WTC11 (cell line): ENCODE results near the gene LRRC10. TPM values are rescaled to one million over a fixed set of nuclear protein-coding genes. Genes with fewer than 3 reads are reported as not detected.

ENCODE experiments used
- ATAC-seq: fragments of 200-7000 bp; cut with Tn5 transposase; 2 replicates; pipeline ENCODE4 v1.10.0; 2021; ENCODE audit warnings: mild to moderate bottlenecking, moderate library complexity
- CTCF ChIA-PET: fragments of 300-600 bp; sonication (Branson Sonifier 250); formaldehyde crosslinking; loops from one replicate; lab custom pipeline; 2021; ENCODE audit warnings: antibody characterized with exemption; lab: Charles Lee
- POLR2A ChIA-PET: fragments of 350-600 bp; sonication (Branson Sonifier 250); formaldehyde crosslinking; loops from one replicate; lab custom pipeline; 2021; ENCODE audit warnings: antibody characterized with exemption; lab: Charles Lee
- DNase-seq: peaks from one replicate; pipeline ENCODE4 v3.0.0; 2021; ENCODE audit warnings: low spot score
- H3K27ac Mint-ChIP-seq: 2 replicates; pipeline ENCODE4 v1.8.0; 2021; ENCODE audit warnings: mixed read lengths
- H3K27me3 Mint-ChIP-seq: 2 replicates; pipeline ENCODE4 v1.8.0; 2021; ENCODE audit warnings: low read depth, mild to moderate bottlenecking, moderate library complexity, mixed read lengths
- H3K36me3 Mint-ChIP-seq: 2 replicates; pipeline ENCODE4 v1.8.0; 2021; ENCODE audit warnings: mixed read lengths
- H3K4me1 Mint-ChIP-seq: 2 replicates; pipeline ENCODE4 v1.8.0; 2022; ENCODE audit warnings: mixed read lengths
- H3K4me3 Mint-ChIP-seq: 2 replicates; pipeline ENCODE4 v1.8.0; 2021; ENCODE audit warnings: mild to moderate bottlenecking, moderate library complexity, mixed read lengths
- H3K9me3 Mint-ChIP-seq: 2 replicates; pipeline ENCODE4 v1.8.0; 2021; ENCODE audit warnings: mixed read lengths
- ARID4B ChIP-seq: sonication (generic); formaldehyde crosslinking; IDR thresholded peaks from 2 replicates; pipeline ENCODE4 v1.8.0; 2023; ENCODE audit warnings: missing genetic modification reagents, mild to moderate bottlenecking, borderline replicate concordance
- CBFB ChIP-seq: sonication (generic); formaldehyde crosslinking; IDR thresholded peaks from 2 replicates; pipeline ENCODE4 v1.8.1; 2022; ENCODE audit warnings: mild to moderate bottlenecking, low read depth, missing genetic modification reagents
- CREB1 ChIP-seq: sonication (generic); formaldehyde crosslinking; IDR thresholded peaks from 2 replicates; pipeline ENCODE4 v1.8.0; 2023; ENCODE audit warnings: mild to moderate bottlenecking, missing genetic modification reagents
- FOXP4 ChIP-seq: sonication (generic); formaldehyde crosslinking; IDR thresholded peaks from 2 replicates; pipeline ENCODE4 v1.8.0; 2022; ENCODE audit warnings: mild to moderate bottlenecking, missing genetic modification reagents
- SMAD3 ChIP-seq: sonication (generic); formaldehyde crosslinking; IDR thresholded peaks from 2 replicates; pipeline ENCODE4 v1.8.0; 2022; ENCODE audit warnings: missing genetic modification reagents, mild to moderate bottlenecking, borderline replicate concordance
- SMAD4 ChIP-seq: sonication (generic); formaldehyde crosslinking; IDR thresholded peaks from 2 replicates; pipeline ENCODE4 v1.8.0; 2022; ENCODE audit warnings: mild to moderate bottlenecking, missing genetic modification reagents
- STAT6 ChIP-seq: sonication (generic); formaldehyde crosslinking; conservative IDR thresholded peaks from 2 replicates; pipeline ENCODE4 v1.8.1; 2023; ENCODE audit warnings: mild to moderate bottlenecking, low read depth, missing genetic modification reagents, moderate library complexity
- TP53 ChIP-seq: sonication (generic); formaldehyde crosslinking; IDR thresholded peaks from 2 replicates; pipeline ENCODE4 v1.8.1; 2023; ENCODE audit warnings: mild to moderate bottlenecking, missing genetic modification reagents
- ZNF263 ChIP-seq: sonication (generic); formaldehyde crosslinking; IDR thresholded peaks from 2 replicates; pipeline ENCODE4 v1.8.1; 2022; ENCODE audit warnings: low read depth, mild to moderate bottlenecking, moderate library complexity, missing genetic modification reagents
- ZNF671 ChIP-seq: fragments of 250-450 bp; sonication (Bioruptor Pico); IDR thresholded peaks from 2 replicates; pipeline ENCODE4 v1.8.0; 2021; ENCODE audit warnings: mild to moderate bottlenecking
- total RNA-seq: library from RNA; stranded (reverse); gene quantifications from 3 replicates; pipeline ENCODE4 v1.2.3, GENCODE V29; 2021
- TF ChIP-seq, protein P1 (sequence below): fragments of 250-450 bp; sonication (Bioruptor Pico); IDR thresholded peaks from 2 replicates; pipeline ENCODE4 v1.9.0; 2021; ENCODE audit warnings: mild to moderate bottlenecking
- TF ChIP-seq, protein P2 (sequence below): sonication (generic); formaldehyde crosslinking; IDR thresholded peaks from 2 replicates; pipeline ENCODE4 v1.8.1; 2022; ENCODE audit warnings: mild to moderate bottlenecking, moderate library complexity, missing genetic modification reagents
- TF ChIP-seq, protein P3 (sequence below): sonication (generic); formaldehyde crosslinking; IDR thresholded peaks from 2 replicates; pipeline ENCODE4 v1.8.0; 2022; ENCODE audit warnings: missing genetic modification reagents

The LRRC10 gene
- total RNA-seq, 1 experiment from 2014 or later = not detected

DNA sequence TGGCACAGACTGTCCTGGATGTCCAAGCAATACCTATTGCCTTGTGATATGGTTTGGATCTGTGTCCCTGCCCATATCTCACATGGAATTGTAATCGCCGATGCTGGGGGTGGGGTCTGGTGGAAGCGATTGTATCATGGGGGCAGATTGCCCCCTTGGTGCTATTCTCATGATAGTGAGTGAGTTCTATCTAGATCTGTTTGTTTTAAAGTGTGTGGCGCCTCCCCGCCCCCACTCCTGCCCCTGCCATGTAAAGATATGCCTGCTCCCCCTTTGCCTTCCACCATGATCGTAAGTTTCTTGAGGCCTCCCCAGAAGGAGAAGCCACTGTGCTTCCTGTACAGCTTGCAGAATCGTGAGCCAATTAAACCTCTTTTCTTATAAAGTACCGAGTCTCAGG lies 16.8 kb upstream of the LRRC10 start:
- Mint-ChIP-seq H3K4me1 (no peaks in the 10 kb centered on the region), H3K27ac (no peak overlapping the region)

GRCh38 chr12:69623970-69624369 lies 13.3 kb upstream of the LRRC10 start:
- no peak for ATAC-seq
- CTCF ChIA-PET = interaction anchor here (1.2 kb wide), 1 partner anchor 15 kb away, joined by 3 read pairs; no protein-coding TSS in a partner anchor
- H3K4me3 Mint-ChIP-seq = no peak overlapping the region
- TF ChIP-seq SMAD4 (CRISPR knock-in tag) (no peak), ZNF671 (CRISPR knock-in tag) (no peak), CREB1 (CRISPR knock-in tag) (no peak), STAT6 (CRISPR knock-in tag) (no peak), FOXP4 (CRISPR knock-in tag) (no peak), TP53 (CRISPR knock-in tag) (no peak), ZNF263 (CRISPR knock-in tag) (no peak)
- TF ChIP-seq, protein P1, sequence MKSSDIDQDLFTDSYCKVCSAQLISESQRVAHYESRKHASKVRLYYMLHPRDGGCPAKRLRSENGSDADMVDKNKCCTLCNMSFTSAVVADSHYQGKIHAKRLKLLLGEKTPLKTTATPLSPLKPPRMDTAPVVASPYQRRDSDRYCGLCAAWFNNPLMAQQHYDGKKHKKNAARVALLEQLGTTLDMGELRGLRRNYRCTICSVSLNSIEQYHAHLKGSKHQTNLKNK (CRISPR knock-in tag) = no peak
- TF ChIP-seq, protein P2, sequence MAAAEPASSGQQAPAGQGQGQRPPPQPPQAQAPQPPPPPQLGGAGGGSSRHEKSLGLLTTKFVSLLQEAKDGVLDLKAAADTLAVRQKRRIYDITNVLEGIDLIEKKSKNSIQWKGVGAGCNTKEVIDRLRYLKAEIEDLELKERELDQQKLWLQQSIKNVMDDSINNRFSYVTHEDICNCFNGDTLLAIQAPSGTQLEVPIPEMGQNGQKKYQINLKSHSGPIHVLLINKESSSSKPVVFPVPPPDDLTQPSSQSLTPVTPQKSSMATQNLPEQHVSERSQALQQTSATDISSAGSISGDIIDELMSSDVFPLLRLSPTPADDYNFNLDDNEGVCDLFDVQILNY (CRISPR knock-in tag) = no peak

More for the DNA sequence above, 16.8 kb upstream of the LRRC10 start:
- ChIA-PET POLR2A (no interaction called here), CTCF (interaction anchor here (2.7 kb wide), 1 partner anchor 11 kb away, joined by 6 read pairs; no protein-coding TSS in a partner anchor)
- DNase-seq (no peak), ATAC-seq (no peak)
- Mint-ChIP-seq H3K4me3 (no peak overlapping the region), H3K9me3 (no peaks in the 10 kb centered on the region), H3K36me3 (no peaks in the 10 kb centered on the region), H3K27me3 (no peaks in the 10 kb centered on the region; the same call in 1 of the 2 replicates)
- no peak for TF ChIP-seq SMAD3
- TF ChIP-seq ARID4B = no peak
- TF ChIP-seq, protein P3, sequence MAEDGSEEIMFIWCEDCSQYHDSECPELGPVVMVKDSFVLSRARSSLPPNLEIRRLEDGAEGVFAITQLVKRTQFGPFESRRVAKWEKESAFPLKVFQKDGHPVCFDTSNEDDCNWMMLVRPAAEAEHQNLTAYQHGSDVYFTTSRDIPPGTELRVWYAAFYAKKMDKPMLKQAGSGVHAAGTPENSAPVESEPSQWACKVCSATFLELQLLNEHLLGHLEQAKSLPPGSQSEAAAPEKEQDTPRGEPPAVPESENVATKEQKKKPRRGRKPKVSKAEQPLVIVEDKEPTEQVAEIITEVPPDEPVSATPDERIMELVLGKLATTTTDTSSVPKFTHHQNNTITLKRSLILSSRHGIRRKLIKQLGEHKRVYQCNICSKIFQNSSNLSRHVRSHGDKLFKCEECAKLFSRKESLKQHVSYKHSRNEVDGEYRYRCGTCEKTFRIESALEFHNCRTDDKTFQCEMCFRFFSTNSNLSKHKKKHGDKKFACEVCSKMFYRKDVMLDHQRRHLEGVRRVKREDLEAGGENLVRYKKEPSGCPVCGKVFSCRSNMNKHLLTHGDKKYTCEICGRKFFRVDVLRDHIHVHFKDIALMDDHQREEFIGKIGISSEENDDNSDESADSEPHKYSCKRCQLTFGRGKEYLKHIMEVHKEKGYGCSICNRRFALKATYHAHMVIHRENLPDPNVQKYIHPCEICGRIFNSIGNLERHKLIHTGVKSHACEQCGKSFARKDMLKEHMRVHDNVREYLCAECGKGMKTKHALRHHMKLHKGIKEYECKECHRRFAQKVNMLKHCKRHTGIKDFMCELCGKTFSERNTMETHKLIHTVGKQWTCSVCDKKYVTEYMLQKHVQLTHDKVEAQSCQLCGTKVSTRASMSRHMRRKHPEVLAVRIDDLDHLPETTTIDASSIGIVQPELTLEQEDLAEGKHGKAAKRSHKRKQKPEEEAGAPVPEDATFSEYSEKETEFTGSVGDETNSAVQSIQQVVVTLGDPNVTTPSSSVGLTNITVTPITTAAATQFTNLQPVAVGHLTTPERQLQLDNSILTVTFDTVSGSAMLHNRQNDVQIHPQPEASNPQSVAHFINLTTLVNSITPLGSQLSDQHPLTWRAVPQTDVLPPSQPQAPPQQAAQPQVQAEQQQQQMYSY (CRISPR knock-in tag) = no peak
- no peak for TF ChIP-seq SMAD4 (CRISPR knock-in tag)
- no peak for TF ChIP-seq CBFB (CRISPR knock-in tag)

More at GRCh38 chr12:69623970-69624369, 13.3 kb upstream of the LRRC10 start:
- H3K9me3 Mint-ChIP-seq = no peaks in the 10 kb centered on the region
- DNase-seq = no peak
- peaks cover 2% of the 10 kb centered on the region; the same call in 1 of the 2 replicates for H3K27me3 Mint-ChIP-seq
- no peaks in the 10 kb centered on the region for H3K36me3 Mint-ChIP-seq
- no peaks in the 10 kb centered on the region for H3K4me1 Mint-ChIP-seq
- POLR2A ChIA-PET = no interaction called here
- H3K27ac Mint-ChIP-seq = no peak overlapping the region
